COLO829 (cell line): ENCODE measurements around the gene RPL37A.
A peak's percentile ranks its signal among the peaks of the same experiment; 100 is the strongest.

Source experiments
- DNase-seq: peaks from one replicate; pipeline ENCODE4 v3.0.0; 2012; ENCODE audit warnings: low spot score

RPL37A gene

GRCh38 chr2:216490061-216490460 is 8.6 kb upstream of the RPL37A start:
- DNase-seq, result no peak

GRCh38 chr2:216491793-216492596 is 6.6 kb upstream of the RPL37A start:
- no peak for DNase-seq

GRCh38 chr2:216492597-216493333 is 5.9 kb upstream of the RPL37A start:
- no peak for DNase-seq

GRCh38 chr2:216493334-216493685 is 5.3 kb upstream of the RPL37A start:
- no peak for DNase-seq

- DNase-seq, result no peak
Measured at GRCh38 chr2:216495656-216496055, 3.0 kb upstream of the RPL37A start.

- no peak for DNase-seq
Measured at GRCh38 chr2:216497382-216498069, 1.1 kb upstream of the RPL37A start.

- DNase-seq, result no peak
Measured at GRCh38 chr2:216498070-216498378, 620 bp upstream of the RPL37A start.

- no peak for DNase-seq
Measured at GRCh38 chr2:216499641-216500218, 1.1 kb downstream of the RPL37A start.

GRCh38 chr2:216500572-216500971 is 1.9 kb downstream of the RPL37A start:
- no peak for DNase-seq

GRCh38 chr2:216501854-216502253 is 3.2 kb downstream of the RPL37A start:
- no peak for DNase-seq

GRCh38 chr2:216502381-216503158 is 3.9 kb downstream of the RPL37A start:
- DNase-seq, result no peak

- DNase-seq, result no peak
Measured at GRCh38 chr2:216503159-216503629, 4.5 kb downstream of the RPL37A start.

GRCh38 chr2:216503697-216504375 is 5.2 kb downstream of the RPL37A start:
- DNase-seq, result no peak

- no peak for DNase-seq
Measured at GRCh38 chr2:216504376-216504762, 5.7 kb downstream of the RPL37A start.

- DNase-seq, result no peak
Measured at GRCh38 chr2:216505133-216506106, 6.8 kb downstream of the RPL37A start.

- no peak for DNase-seq
Measured at GRCh38 chr2:216507220-216508160, 8.8 kb downstream of the RPL37A start.

GRCh38 chr2:216508229-216508628 is 9.6 kb downstream of the RPL37A start:
- no peak for DNase-seq

GRCh38 chr2:216516730-216517350 is 18.2 kb downstream of the RPL37A start:
- DNase-seq, result peak; percentile 79
